ENCODE results near the gene GFER.

DNA sequence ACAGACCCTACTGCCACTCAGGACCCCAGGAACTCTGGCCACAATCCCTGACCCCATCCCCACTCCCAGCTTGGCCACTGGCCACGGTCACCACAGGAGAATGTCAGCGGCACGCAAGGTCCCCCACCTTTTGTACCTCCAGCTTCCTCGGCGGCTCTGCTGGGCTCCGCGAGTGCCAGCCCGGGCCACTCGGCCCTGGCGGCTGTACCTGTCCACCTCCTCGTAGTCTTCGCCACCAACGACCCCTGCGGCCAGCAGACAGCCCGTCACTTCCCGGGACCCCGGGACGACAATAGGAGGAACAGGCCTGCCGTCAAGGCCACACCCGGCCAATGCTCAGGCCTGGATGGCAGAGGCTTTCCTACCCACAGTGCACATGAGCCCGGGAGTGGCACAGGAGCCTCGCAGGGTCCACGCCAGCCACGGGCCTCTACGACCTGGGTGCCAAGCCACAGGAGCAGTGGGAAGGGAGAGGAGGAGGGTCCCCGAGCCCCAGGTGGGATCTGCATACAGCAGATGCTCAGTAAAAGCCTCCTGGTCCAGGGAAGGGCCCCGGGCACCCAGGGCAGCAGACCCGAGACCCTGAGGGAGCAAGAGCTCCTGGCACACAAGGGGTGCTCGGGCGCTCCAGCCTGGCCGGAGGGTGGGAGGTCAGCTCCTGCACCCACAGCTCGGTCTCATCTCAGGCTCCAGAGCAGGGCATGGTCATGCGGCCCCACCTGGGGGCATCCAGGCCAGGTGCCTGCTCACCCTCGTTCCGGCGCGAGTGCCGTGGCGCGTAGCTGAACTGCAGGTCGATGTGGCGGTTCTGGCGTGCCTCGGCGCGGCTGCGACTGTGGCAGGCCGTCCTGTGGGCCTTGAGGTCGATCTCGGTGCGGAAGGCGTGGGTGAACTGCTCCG lies 17.7 kb downstream of the GFER start:
- TF ChIP-seq, protein P1, sequence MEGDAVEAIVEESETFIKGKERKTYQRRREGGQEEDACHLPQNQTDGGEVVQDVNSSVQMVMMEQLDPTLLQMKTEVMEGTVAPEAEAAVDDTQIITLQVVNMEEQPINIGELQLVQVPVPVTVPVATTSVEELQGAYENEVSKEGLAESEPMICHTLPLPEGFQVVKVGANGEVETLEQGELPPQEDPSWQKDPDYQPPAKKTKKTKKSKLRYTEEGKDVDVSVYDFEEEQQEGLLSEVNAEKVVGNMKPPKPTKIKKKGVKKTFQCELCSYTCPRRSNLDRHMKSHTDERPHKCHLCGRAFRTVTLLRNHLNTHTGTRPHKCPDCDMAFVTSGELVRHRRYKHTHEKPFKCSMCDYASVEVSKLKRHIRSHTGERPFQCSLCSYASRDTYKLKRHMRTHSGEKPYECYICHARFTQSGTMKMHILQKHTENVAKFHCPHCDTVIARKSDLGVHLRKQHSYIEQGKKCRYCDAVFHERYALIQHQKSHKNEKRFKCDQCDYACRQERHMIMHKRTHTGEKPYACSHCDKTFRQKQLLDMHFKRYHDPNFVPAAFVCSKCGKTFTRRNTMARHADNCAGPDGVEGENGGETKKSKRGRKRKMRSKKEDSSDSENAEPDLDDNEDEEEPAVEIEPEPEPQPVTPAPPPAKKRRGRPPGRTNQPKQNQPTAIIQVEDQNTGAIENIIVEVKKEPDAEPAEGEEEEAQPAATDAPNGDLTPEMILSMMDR (IDR thresholded peaks at IDR 0.05) = no peak
- TF ChIP-seq EP300 (IDR thresholded peaks at IDR 0.05) (no peak), POLR2A (IDR thresholded peaks at IDR 0.05) (no peak)

Data from gastroesophageal sphincter (tissue), 3 donors.